B cell (primary cell): Measurements from ENCODE around the gene NR6A1.

ENCODE experiments used
- EZH2 ChIP-seq: IDR thresholded peaks from 2 replicates; pipeline ENCODE4 v1.6.1; 2012; ENCODE audit warnings: borderline replicate concordance, low read depth, mild to moderate bottlenecking, moderate library complexity, low read length; ENCODE audit not compliant: insufficient read depth, poor library complexity, severe bottlenecking
- TF ChIP-seq, protein P1 (sequence below): fragments of 200-600 bp; IDR thresholded peaks from one replicate; pipeline ENCODE4 v1.8.0; 2022; ENCODE audit warnings: antibody characterized with exemption, mild to moderate bottlenecking

DNA sequence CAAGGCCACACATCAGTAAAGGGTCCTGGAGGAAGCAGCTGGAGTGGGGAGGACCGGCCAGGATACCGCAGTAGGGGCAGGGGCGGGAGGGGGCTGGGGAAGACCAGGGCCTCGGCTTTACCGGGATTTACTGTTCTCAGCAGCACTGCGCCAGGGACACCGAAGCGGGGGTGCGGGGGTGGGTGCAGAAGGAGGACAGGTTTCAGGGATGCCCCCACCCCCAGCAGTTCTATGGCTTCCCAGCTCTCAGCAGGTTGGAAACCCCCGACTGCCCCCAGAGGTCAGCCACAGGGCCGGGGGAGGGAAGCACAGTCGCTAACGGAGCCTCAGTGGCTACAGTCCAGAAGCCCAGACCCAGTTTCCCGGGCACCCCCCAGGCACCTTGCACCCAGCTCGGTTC, 285.2 kb downstream of the NR6A1 start:
- TF ChIP-seq, protein P1, sequence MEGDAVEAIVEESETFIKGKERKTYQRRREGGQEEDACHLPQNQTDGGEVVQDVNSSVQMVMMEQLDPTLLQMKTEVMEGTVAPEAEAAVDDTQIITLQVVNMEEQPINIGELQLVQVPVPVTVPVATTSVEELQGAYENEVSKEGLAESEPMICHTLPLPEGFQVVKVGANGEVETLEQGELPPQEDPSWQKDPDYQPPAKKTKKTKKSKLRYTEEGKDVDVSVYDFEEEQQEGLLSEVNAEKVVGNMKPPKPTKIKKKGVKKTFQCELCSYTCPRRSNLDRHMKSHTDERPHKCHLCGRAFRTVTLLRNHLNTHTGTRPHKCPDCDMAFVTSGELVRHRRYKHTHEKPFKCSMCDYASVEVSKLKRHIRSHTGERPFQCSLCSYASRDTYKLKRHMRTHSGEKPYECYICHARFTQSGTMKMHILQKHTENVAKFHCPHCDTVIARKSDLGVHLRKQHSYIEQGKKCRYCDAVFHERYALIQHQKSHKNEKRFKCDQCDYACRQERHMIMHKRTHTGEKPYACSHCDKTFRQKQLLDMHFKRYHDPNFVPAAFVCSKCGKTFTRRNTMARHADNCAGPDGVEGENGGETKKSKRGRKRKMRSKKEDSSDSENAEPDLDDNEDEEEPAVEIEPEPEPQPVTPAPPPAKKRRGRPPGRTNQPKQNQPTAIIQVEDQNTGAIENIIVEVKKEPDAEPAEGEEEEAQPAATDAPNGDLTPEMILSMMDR: no peak
- no peak for TF ChIP-seq EZH2
